Raji (cell line): ENCODE data around the gene ARID1A.
A peak's percentile ranks its signal among the peaks of the same experiment; 100 is the strongest.

Source experiments
- POLR2A ChIP-seq: IDR thresholded peaks from 2 replicates; pipeline ENCODE4 v1.6.1; 2011; ENCODE audit warnings: low read depth, low read length, control low read depth; ENCODE audit not compliant: insufficient read depth

ARID1A gene

GRCh38 chr1:26696119-26696653 lies 371 bp downstream of the ARID1A start:
- TF ChIP-seq POLR2A: no peak

DNA sequence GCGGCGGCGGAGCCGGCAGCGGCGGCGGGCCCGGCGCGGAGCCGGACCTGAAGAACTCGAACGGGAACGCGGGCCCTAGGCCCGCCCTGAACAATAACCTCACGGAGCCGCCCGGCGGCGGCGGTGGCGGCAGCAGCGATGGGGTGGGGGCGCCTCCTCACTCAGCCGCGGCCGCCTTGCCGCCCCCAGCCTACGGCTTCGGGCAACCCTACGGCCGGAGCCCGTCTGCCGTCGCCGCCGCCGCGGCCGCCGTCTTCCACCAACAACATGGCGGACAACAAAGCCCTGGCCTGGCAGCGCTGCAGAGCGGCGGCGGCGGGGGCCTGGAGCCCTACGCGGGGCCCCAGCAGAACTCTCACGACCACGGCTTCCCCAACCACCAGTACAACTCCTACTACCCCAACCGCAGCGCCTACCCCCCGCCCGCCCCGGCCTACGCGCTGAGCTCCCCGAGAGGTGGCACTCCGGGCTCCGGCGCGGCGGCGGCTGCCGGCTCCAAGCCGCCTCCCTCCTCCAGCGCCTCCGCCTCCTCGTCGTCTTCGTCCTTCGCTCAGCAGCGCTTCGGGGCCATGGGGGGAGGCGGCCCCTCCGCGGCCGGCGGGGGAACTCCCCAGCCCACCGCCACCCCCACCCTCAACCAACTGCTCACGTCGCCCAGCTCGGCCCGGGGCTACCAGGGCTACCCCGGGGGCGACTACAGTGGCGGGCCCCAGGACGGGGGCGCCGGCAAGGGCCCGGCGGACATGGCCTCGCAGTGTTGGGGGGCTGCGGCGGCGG lies 1.0 kb downstream of the ARID1A start:
- TF ChIP-seq POLR2A: no peak; the same call in none of the 2 replicates

DNA sequence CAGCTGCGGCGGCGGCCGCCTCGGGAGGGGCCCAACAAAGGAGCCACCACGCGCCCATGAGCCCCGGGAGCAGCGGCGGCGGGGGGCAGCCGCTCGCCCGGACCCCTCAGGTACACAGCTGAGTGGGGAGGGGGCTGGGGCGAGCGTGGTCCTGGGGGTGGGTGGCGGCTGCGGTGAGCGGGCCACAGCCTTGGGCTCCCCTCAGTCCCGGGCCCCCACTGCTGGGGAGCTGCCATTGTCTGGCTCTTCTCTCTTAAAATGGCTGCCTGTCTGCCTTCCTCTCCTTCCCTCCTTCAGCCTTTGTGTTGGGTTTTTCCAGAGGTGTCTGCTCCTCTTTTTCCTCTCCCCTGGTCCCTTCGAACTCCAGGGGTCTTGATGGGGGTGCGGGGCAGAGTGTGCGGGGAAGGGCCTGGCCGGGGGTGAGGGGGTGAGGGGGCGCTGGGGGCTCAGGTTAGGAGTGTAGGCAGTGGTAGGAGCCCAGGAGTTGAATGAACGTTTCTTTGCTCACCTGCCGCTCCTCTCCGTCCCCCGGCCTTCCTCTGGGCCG lies 1.7 kb downstream of the ARID1A start:
- TF ChIP-seq POLR2A: no peak

GRCh38 chr1:26697978-26698849 lies 2.4 kb downstream of the ARID1A start:
- TF ChIP-seq POLR2A: peak; percentile 62

GRCh38 chr1:26700711-26701110 lies 4.9 kb downstream of the ARID1A start:
- no peak for TF ChIP-seq POLR2A

DNA sequence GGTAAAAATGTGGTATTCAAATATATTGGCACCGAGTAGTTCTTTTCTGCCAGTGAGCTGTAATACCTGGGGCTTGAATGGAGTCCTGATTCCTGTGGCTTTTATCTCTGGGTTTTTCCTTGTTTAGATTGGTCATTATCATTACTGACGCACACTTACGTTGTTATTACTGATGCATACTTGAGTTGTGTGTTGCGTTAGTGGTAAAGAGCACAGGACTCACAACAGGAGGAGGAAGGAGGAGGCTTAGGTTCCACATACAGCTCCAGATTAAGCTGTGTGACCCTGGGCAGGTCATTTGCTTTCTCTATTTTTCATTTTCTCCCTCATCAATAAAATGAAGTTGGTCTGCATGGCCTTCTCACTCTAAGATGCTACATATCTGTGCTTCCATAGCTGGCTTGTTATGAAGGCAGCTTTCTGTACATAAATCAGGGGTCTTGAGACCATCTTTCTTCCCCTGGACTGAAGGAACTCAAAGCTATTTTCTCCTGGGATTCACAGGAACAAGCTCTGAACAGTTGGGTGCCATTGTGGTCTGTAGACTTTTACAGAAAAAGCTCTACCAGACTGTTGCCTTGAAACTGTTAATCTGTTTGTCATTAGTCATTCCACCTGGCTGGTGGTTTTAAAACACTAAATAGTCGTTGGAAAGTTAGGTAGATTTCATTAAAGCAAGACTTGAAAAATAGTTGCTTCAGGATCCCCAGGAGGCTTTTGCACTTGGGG lies 5.6 kb downstream of the ARID1A start:
- TF ChIP-seq POLR2A: no peak

DNA sequence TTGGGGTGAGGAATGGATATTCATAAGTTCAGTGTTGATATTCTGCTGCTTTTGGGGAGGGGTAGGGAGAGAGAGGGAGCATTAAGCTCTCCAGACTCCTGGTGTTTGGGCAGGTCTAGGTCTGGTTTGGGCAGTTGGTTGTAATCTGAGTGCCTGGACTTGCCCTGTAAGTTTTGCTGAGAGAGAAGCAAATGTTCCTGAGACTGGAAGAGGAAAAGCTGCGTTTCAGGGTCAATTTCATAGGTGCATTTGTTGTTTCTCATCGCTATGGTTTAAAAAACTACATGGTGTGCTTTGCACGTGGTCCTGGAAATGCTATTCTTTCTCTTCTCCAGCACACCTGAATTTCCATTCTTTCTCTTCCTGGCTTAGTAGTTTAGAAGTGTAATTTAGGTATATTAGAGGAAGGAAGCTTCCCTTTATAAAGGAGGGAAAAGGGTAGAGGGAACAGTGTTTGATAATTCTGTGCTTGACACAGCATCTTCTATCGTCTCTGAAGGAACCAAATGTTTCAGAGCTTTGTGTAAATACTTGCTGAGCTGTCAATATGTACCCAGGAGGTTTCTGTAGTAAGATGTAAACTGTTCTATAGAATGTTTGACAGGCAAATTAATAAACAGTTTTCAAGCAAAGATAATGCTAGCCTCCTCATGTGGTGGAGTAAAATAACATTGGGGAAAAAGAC lies 6.3 kb downstream of the ARID1A start:
- TF ChIP-seq POLR2A: no peak

DNA sequence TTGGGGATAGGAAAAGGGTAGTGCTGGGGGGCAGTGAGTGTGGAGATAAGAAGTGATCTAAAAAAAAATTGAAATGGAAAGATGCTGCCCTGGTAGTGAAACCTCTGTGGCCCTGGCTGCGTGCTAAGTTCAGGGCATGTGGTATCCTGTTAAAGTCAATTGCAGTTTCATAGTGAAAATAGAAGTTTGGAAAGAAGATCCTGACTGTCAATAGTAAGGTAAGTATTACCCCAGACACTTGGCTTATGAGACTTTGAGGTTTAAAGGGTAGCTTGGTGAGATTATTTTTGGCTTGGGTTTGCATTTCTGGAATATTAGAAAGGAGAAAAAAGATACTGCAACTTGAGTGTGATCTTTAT lies 6.8 kb downstream of the ARID1A start:
- no peak for TF ChIP-seq POLR2A

DNA sequence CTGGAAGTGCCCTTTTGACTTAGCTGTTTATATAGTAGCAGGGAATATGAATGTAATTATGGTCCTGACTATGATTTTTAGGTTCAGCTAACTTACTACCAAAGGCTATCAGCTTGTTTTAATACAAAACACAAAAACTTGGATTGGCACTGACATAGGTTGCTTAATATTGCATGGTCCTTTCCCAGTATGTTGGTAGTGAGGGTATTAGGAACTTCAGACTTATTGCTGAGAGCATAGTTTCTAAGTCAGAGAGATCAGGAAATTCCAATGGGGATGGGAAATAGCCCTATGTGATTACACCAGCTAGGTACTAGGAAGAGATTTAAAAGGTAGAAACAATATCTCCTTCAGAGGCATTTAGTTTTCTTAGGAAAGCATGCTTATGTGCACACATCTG lies 7.7 kb downstream of the ARID1A start:
- no peak for TF ChIP-seq POLR2A

DNA sequence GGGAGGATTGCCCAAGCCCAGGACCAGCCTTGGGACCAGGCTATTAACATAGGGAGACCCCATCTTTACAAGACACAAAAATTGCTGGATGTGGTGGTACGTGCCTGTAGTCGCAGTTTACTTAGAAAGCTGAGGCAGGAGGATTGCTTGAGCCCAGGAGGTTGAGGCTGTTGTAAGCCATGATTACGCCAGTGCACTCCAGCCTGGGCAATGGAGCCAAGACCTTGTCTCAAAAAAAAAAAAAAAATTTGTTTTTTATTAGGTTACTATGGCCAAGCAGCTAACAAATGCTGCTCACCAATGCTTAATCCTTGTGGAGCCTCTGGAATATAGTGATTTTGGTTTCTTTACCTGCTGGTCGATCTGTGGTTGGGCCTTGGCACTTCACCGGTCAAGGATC lies 8.8 kb downstream of the ARID1A start:
- TF ChIP-seq POLR2A: no peak

- TF ChIP-seq POLR2A: no peak
Measured at GRCh38 chr1:26705788-26706311, 10.0 kb downstream of the ARID1A start.

DNA sequence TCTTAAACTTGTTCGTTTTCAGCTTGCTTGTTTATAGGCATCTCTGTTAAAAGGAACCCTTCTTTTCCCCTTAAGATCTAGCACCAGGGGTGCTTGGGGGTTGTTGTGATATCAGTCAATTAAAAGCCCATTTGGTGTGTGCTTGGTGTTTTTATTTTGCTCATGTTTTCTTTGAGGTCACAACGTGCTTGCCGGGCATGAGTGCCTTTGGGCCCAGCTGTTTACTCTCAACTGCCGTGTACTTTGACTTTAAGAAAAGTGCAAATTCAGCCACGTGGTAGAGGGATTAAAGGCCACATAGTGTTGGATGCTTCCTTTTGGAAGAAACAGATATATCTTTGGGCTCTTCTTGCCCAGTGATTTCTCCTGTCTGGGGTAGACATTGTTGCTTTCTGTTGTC lies 10.5 kb downstream of the ARID1A start:
- TF ChIP-seq POLR2A: no peak

DNA sequence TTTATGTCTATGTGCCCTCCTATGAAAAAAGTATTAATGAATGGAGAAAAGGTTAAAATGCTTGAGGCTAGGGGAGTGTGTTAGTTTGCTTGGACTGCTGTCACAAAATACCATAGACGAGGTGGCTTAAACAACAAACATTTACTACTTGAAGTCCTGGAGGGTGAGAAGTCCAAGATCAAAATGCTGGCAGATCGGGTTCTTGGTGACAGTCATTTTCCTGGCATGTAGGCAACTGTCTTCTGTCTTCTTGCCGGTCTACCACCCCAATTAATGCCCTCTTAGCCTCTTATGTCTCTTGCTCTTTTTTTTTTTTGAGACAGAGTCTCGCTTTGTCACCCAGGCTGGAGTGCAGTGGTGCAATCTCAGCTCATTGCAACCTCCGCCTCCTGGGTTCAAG lies 15.0 kb downstream of the ARID1A start:
- no peak for TF ChIP-seq POLR2A

DNA sequence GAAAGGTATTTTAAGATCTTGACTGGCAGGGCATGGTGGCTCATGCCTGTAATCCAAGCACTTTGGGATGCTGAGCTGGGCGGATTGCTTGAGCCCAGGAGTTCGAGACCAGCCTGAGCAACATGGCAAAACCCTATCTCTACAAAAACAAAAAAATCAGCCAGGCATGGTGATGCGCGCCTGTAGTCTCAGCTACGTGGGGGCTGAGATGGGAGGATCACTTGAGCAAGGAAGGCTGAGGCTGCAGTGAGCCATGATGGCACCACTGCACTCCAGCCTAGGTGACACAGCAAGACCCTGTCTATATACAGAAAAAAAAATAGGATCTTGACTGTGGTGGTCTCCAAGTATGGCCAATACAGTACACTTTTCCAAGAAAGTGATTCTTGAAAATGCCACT lies 16.0 kb downstream of the ARID1A start:
- TF ChIP-seq POLR2A: no peak
